ENCODE data around the gene TBC1D9B. TPM values are rescaled to one million over a fixed set of nuclear protein-coding genes. Genes with fewer than 3 reads are reported as not detected.

Gene TBC1D9B
- total and polyA plus RNA-seq, 2 of the 13 experiments (the other 11 are each of a cell fraction or from before 2014, with no cell fraction given) = 35.0 to 50.0 TPM

DNA sequence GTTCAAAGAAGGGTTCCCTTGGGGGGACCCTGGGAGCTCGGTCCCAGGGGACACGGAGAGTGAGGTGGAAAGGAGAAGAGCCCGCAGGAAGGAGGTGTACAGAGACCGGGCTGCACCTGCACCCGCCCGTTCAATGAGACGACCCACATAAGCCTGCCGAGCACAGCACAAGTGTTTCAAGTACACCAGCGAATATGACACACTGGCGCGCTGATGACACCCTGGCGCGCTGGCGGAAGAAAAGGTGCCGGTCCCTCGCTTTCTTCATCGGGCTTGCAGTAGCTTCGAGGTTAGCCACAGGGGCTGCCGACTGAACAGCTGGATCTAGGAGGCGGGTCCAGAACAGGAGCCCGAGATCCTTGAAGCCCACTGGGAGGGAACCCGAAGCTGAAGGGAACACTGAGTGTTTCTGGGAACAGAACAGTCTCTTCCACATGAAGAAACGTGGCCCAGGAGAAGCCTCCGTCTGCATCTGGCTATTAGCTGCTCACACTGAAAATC is 1.4 kb downstream of the TBC1D9B start:
- in situ Hi-C loops (cut with HindIII; ENCODE audit: extremely low pct_ligation_motif_present, low pct_unique_long_range_greater_than_20kb) (no loop called here), intact Hi-C loops (cut with micrococcal nuclease; ENCODE audit: unreplicated experiment) (loop anchor here (5.0 to 10.0 kb wide), 2 partner anchors 142 to 166 kb away; partner anchors contain the start of gene RNF130)
- peaks cover 18% of the 10 kb centered on the region for H3K79me2 ChIP-seq (ENCODE audit: insufficient read depth, low read length)
- WGBS (ENCODE audit: low lambda C conversion rate) = 95% methylated on average over 20 of the region's 24 CpGs
- H3K9me3 ChIP-seq (ENCODE audit: low read length) = no peaks in the 10 kb centered on the region
- no TSS peak for BruUV-seq (replicated peaks)
- H3K4me2 ChIP-seq (ENCODE audit: low read depth, low read length) = peak overlapping the region; percentile 88
- TF ChIP-seq ZKSCAN8 (CRISPR knock-in tag; IDR thresholded peaks at IDR 0.05; ENCODE audit: borderline replicate concordance) (no peak), RXRA (CRISPR knock-in tag; IDR thresholded peaks at IDR 0.05) (0 out of 2 replicates have a peak, but pooled peaks have one; percentile 7), PAWR (CRISPR knock-in tag; IDR thresholded peaks at IDR 0.05; ENCODE audit: borderline replicate concordance) (0 out of 2 replicates have a peak, but pooled peaks have one; percentile 41), ZNF484 (CRISPR knock-in tag; IDR thresholded peaks at IDR 0.05; ENCODE audit: borderline replicate concordance, low read depth) (no peak), IRF9 (CRISPR knock-in tag; IDR thresholded peaks at IDR 0.05; ENCODE audit: borderline replicate concordance) (no peak), ZBTB8A (CRISPR knock-in tag; IDR thresholded peaks at IDR 0.05; ENCODE audit: borderline replicate concordance, low read depth) (no peak), GABPB1 (CRISPR knock-in tag; IDR thresholded peaks at IDR 0.05) (no peak), MXD4 (CRISPR knock-in tag; IDR thresholded peaks at IDR 0.05) (no peak), ESRRA (CRISPR knock-in tag; IDR thresholded peaks at IDR 0.05; ENCODE audit: low read depth) (no peak), HDAC1 (CRISPR knock-in tag; IDR thresholded peaks at IDR 0.05) (no peak)
- TF ChIP-seq, protein P1, sequence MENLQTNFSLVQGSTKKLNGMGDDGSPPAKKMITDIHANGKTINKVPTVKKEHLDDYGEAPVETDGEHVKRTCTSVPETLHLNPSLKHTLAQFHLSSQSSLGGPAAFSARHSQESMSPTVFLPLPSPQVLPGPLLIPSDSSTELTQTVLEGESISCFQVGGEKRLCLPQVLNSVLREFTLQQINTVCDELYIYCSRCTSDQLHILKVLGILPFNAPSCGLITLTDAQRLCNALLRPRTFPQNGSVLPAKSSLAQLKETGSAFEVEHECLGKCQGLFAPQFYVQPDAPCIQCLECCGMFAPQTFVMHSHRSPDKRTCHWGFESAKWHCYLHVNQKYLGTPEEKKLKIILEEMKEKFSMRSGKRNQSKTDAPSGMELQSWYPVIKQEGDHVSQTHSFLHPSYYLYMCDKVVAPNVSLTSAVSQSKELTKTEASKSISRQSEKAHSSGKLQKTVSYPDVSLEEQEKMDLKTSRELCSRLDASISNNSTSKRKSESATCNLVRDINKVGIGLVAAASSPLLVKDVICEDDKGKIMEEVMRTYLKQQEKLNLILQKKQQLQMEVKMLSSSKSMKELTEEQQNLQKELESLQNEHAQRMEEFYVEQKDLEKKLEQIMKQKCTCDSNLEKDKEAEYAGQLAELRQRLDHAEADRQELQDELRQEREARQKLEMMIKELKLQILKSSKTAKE (CRISPR knock-in tag; IDR thresholded peaks at IDR 0.05; ENCODE audit: borderline replicate concordance) = no peak
- TF ChIP-seq, protein P2, sequence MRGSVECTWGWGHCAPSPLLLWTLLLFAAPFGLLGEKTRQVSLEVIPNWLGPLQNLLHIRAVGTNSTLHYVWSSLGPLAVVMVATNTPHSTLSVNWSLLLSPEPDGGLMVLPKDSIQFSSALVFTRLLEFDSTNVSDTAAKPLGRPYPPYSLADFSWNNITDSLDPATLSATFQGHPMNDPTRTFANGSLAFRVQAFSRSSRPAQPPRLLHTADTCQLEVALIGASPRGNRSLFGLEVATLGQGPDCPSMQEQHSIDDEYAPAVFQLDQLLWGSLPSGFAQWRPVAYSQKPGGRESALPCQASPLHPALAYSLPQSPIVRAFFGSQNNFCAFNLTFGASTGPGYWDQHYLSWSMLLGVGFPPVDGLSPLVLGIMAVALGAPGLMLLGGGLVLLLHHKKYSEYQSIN (CRISPR knock-in tag; IDR thresholded peaks at IDR 0.05; ENCODE audit: borderline replicate concordance) = no peak
- peak overlapping the region; percentile 82 to 86 (median 85) for H3K4me3 ChIP-seq (replicated peaks in 1 of 3; ENCODE audit: insufficient read depth in 1 of 3, low read depth in 2 of 3, low read length in 3 of 3)
- H4K20me1 ChIP-seq (ENCODE audit: insufficient read depth, low read length) = no peaks in the 10 kb centered on the region
- FAIRE-seq (no peak), DNase-seq (ENCODE audit: low spot score) (no peak), ATAC-seq (no peak)
- H3K27ac ChIP-seq (ENCODE audit: extremely low read length, insufficient read depth, low read length) = no peak overlapping the region
- peaks cover 1 to 31% of the 10 kb centered on the region in 2 experiments; a peak in 3 of 5 replicates for H3K36me3 ChIP-seq (replicated peaks in 1 of 2; ENCODE audit: control insufficient read depth in 1 of 2, insufficient read depth in 2 of 2, low read length in 2 of 2)
- ChIA-PET POLR2A (interaction anchor here (0.8 to 1.5 kb wide), 2 partner anchors 11 to 86 kb away, joined by 3 to 6 read pairs; partner anchors contain the start of gene SQSTM1), CTCF (ENCODE audit: low intra/inter-chr PET ratio, low total read pairs) (no interaction called here)
- H3K27me3 ChIP-seq (ENCODE audit: control insufficient read depth in 1 of 2, insufficient read depth in 2 of 2, low read length in 2 of 2) = no peaks in the 10 kb centered on the region
- H3K9ac ChIP-seq (ENCODE audit: insufficient read depth, low read depth, low read length) = peak overlapping the region; percentile 76
- H2AFZ ChIP-seq (ENCODE audit: low read length) = no peak overlapping the region
- H3K4me1 ChIP-seq (ENCODE audit: insufficient read depth, low read length) = peaks cover 21% of the 10 kb centered on the region

Measured in HepG2 (cell line).